OCI-LY7 (cell line): ENCODE data around the gene FLOT2. TPM values are rescaled to one million over a fixed set of nuclear protein-coding genes. Genes with fewer than 3 reads are reported as not detected.

Source experiments
- BruUV-seq: library from RNA; stranded (reverse); fragments of 400-500 nt; replicated peaks from 2 replicates; lab custom pipeline; 2021; lab: Mats Ljungman, UMichigan
- CTCF ChIA-PET: fragments of 300-600 bp; sonication (Branson Sonifier 250); formaldehyde crosslinking; loops from one replicate; lab custom pipeline; 2022; ENCODE audit warnings: antibody characterized with exemption; ENCODE audit not compliant: unreplicated experiment; lab: Charles Lee
- POLR2A ChIA-PET: fragments of 300-600 bp; sonication (Branson Sonifier 250); formaldehyde crosslinking; loops from one replicate; lab custom pipeline; 2022; ENCODE audit warnings: antibody characterized with exemption; lab: Charles Lee
- DNase-seq: peaks from one replicate; pipeline ENCODE4 v3.0.0-alpha.2; 2015; ENCODE audit warnings: low spot score
- H2AFZ ChIP-seq: fragments of 200-600 bp; sonication (generic), shearing (Covaris generic); 2 replicates; pipeline ENCODE4 v1.6.1; 2014; ENCODE audit warnings: mild to moderate bottlenecking, antibody characterized with exemption, low read length, moderate library complexity
- H3K27ac ChIP-seq: fragments of 200-600 bp; sonication (generic); 2 replicates; pipeline ENCODE4 v1.5.1; 2014; ENCODE audit warnings: mixed run types, low read depth, mild to moderate bottlenecking, moderate library complexity, low read length, inconsistent platforms; ENCODE audit not compliant: poor library complexity, severe bottlenecking
- H3K36me3 ChIP-seq: fragments of 200-600 bp; sonication (generic); 2 replicates; pipeline ENCODE4 v1.6.1; 2014; ENCODE audit warnings: mild to moderate bottlenecking, antibody characterized with exemption, low read length, moderate library complexity, mixed read lengths; ENCODE audit not compliant: insufficient read depth
- H3K4me1 ChIP-seq: fragments of 200-600 bp; sonication (generic); 2 replicates; pipeline ENCODE4 v1.5.1; 2014; ENCODE audit warnings: mild to moderate bottlenecking, low read length; ENCODE audit not compliant: insufficient read depth, poor library complexity, severe bottlenecking
- H3K4me2 ChIP-seq: fragments of 200-600 bp; sonication (generic); 2 replicates; pipeline ENCODE4 v1.6.1; 2014; ENCODE audit warnings: mild to moderate bottlenecking, low read length
- H3K4me3 ChIP-seq: fragments of 200-600 bp; sonication (generic); 2 replicates; pipeline ENCODE4 v1.5.1; 2014; ENCODE audit warnings: mild to moderate bottlenecking, low read depth, low read length; ENCODE audit not compliant: poor library complexity, severe bottlenecking
- H3K79me2 ChIP-seq: fragments of 200-600 bp; sonication (generic); 2 replicates; pipeline ENCODE4 v1.6.1; 2016; ENCODE audit warnings: low read depth, mild to moderate bottlenecking, low read length, moderate library complexity, mixed read lengths; ENCODE audit not compliant: insufficient read depth
- H3K9me2 ChIP-seq: fragments of 200-600 bp; sonication (generic); 2 replicates; pipeline ENCODE4 v1.6.1; 2016; ENCODE audit warnings: mild to moderate bottlenecking, low read length, mixed read lengths; ENCODE audit not compliant: insufficient read depth
- H3K9me3 ChIP-seq: fragments of 200-600 bp; sonication (generic); 2 replicates; pipeline ENCODE4 v1.6.1; 2014; ENCODE audit warnings: mild to moderate bottlenecking, mixed run types, low read length, mixed read lengths
- H4K20me1 ChIP-seq: fragments of 200-600 bp; sonication (generic); 2 replicates; pipeline ENCODE4 v1.6.1; 2014; ENCODE audit warnings: mild to moderate bottlenecking, antibody characterized with exemption, low read length, moderate library complexity, mixed read lengths; ENCODE audit not compliant: insufficient read depth
- EZH2phosphoT487 ChIP-seq: fragments of 200-600 bp; sonication (generic); IDR thresholded peaks from 2 replicates; pipeline ENCODE4 v1.6.1; 2018; ENCODE audit warnings: low read depth, borderline replicate concordance, mild to moderate bottlenecking, mixed run types, antibody characterized with exemption, low read length, moderate library complexity, mixed read lengths
- intact Hi-C: fragments of 100-400 bp; cut with micrococcal nuclease; formaldehyde crosslinking; loops from one replicate; pipeline ENCODE4 v1.10.0; 2022; ENCODE audit not compliant: unreplicated experiment
- total RNA-seq, 2 experiments: library from RNA; depleted of rRNA in 1 of 2; stranded (reverse); fragments of >200 nt in 1 of 2; shearing (Covaris generic) in 1 of 2; gene quantifications; 2 replicates each; pipeline ENCODE4 v1.2.3, GENCODE V29; 2014 to 2022
- TF ChIP-seq, protein P1 (sequence below): fragments of 200-600 bp; sonication (generic); conservative IDR thresholded peaks from 2 replicates; pipeline ENCODE4 v1.5.1; 2014; ENCODE audit warnings: mild to moderate bottlenecking, antibody characterized with exemption, low read length, moderate library complexity, mixed read lengths

The FLOT2 gene
- total RNA-seq, 2 experiments from 2014 or later: 46.5 to 122 TPM

DNA sequence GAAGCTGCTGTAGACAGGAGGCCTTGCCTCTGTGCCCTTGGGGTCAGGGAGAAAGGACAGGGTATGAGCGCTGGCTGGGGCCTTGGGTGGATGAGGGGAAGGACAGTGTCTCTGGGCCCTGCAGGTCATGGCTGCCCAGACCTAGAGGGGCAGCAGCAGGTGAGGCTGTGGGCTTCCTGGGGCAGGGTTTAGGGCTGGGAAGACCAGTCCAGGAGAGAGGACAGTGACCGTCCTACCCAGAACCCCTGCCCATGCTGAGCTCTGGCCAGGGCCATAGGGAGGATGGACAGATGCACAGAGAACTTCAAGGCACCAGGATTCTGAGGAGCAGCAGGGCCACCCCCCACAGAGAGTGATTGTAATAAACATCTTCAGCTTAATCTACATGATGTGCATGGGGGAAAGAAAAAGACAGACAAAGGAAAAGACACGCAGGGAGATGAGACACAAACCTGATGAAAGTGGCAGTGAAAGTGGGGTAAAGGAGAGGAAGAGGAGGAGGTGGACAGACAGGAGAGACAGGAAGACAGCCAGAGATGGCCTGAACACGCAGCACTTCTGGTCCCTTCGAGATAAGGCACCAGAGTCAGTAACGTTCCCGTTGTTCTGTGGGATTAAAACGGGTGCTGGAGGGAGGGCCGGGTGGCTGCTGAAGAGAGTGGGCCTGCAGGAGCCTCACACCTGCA is 17.5 kb downstream of the FLOT2 start:
- no peak overlapping the region for H3K4me2 ChIP-seq
- CTCF ChIA-PET: interaction anchor here (0.6 kb wide), 1 partner anchor 9 kb away, joined by 3 read pairs; no protein-coding TSS in a partner anchor
- POLR2A ChIA-PET: interaction anchor here (0.7 to 1.0 kb wide), 2 partner anchors 53 to 116 kb away, joined by 3 to 4 read pairs; no protein-coding TSS in a partner anchor

DNA sequence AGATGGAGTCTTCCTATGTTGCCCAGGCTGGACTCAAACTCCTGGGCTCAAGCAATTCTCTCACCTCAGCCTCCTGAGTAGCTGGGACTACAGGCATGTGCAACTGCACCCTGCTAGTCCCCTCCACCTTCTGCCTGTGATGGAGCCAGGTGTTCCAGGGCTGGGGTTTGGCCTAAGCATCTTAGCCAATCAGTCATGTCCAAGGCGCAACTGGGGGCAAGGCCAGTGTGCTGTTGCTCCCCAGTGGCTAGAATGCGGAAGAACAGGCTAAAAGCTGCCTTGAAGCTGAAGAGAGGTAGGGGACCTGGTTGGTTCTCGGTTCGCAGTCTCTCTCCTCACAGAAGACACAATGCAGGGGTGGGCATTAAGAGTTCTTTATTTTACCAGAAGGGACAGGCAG is 18.6 kb downstream of the FLOT2 start:
- Histone ChIP-seq H3K4me3 (no peak overlapping the region), H4K20me1 (no peaks in the 10 kb centered on the region), H3K27ac (no peak overlapping the region), H3K79me2 (no peaks in the 10 kb centered on the region), H3K36me3 (peaks cover 47% of the 10 kb centered on the region), H3K4me1 (no peaks in the 10 kb centered on the region), H2AFZ (no peak overlapping the region), H3K9me3 (no peaks in the 10 kb centered on the region), H3K4me2 (no peak overlapping the region), H3K9me2 (no peaks in the 10 kb centered on the region)
- DNase-seq: peak; percentile 68
- BruUV-seq: no TSS peak
- ChIA-PET POLR2A (interaction anchor here (1.0 kb wide), 1 partner anchor 115 kb away, joined by 3 read pairs; no protein-coding TSS in a partner anchor), CTCF (interaction anchor here (0.7 kb wide), 1 partner anchor 132 kb away, joined by 3 read pairs; no protein-coding TSS in a partner anchor)
- intact Hi-C loops: loop anchor here (1.0 kb wide), 1 partner anchor 116 kb away; no protein-coding TSS in a partner anchor
- TF ChIP-seq EZH2phosphoT487: no peak
- TF ChIP-seq, protein P1, sequence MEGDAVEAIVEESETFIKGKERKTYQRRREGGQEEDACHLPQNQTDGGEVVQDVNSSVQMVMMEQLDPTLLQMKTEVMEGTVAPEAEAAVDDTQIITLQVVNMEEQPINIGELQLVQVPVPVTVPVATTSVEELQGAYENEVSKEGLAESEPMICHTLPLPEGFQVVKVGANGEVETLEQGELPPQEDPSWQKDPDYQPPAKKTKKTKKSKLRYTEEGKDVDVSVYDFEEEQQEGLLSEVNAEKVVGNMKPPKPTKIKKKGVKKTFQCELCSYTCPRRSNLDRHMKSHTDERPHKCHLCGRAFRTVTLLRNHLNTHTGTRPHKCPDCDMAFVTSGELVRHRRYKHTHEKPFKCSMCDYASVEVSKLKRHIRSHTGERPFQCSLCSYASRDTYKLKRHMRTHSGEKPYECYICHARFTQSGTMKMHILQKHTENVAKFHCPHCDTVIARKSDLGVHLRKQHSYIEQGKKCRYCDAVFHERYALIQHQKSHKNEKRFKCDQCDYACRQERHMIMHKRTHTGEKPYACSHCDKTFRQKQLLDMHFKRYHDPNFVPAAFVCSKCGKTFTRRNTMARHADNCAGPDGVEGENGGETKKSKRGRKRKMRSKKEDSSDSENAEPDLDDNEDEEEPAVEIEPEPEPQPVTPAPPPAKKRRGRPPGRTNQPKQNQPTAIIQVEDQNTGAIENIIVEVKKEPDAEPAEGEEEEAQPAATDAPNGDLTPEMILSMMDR: peak; percentile 66

More for the DNA sequence above, 17.5 kb downstream of the FLOT2 start:
- H3K27ac ChIP-seq: no peak overlapping the region
- TF ChIP-seq EZH2phosphoT487: no peak
- TF ChIP-seq, protein P1: no peak
- intact Hi-C loops: loop anchor here (1.0 kb wide), 1 partner anchor 117 kb away; no protein-coding TSS in a partner anchor
- no TSS peak for BruUV-seq
- no peaks in the 10 kb centered on the region for H3K79me2 ChIP-seq
- H4K20me1 ChIP-seq: no peaks in the 10 kb centered on the region
- H3K4me1 ChIP-seq: no peaks in the 10 kb centered on the region
- DNase-seq: no peak
- peaks cover 52% of the 10 kb centered on the region for H3K36me3 ChIP-seq
- no peak overlapping the region for H2AFZ ChIP-seq
- no peaks in the 10 kb centered on the region for H3K9me3 ChIP-seq
- H3K9me2 ChIP-seq: no peaks in the 10 kb centered on the region
- no peak overlapping the region for H3K4me3 ChIP-seq
